Activated CD8-positive, alpha-beta memory T cell treated with anti-CD3 and anti-CD28 coated beads for 36 hours (primary cell): ENCODE data around the gene DSTN. TPM values are rescaled to one million over a fixed set of nuclear protein-coding genes. Genes with fewer than 3 reads are reported as not detected.

Source experiments
- CTCF ChIA-PET: fragments of 350-600 bp; sonication (Branson Sonifier 250); formaldehyde crosslinking; loops from one replicate; lab custom pipeline; 2021; ENCODE audit warnings: antibody characterized with exemption; lab: Charles Lee
- POLR2A ChIA-PET: fragments of 350-600 bp; sonication (Branson Sonifier 250); formaldehyde crosslinking; loops from one replicate; lab custom pipeline; 2021; ENCODE audit warnings: antibody characterized with exemption; lab: Charles Lee
- total RNA-seq, 2 experiments: library from RNA; stranded (reverse); gene quantifications; one replicate each; pipeline ENCODE4 v1.2.3, GENCODE V29; 2021

DSTN gene
- total RNA-seq, 2 experiments from 2014 or later = 72.8 to 75.3 TPM

DNA sequence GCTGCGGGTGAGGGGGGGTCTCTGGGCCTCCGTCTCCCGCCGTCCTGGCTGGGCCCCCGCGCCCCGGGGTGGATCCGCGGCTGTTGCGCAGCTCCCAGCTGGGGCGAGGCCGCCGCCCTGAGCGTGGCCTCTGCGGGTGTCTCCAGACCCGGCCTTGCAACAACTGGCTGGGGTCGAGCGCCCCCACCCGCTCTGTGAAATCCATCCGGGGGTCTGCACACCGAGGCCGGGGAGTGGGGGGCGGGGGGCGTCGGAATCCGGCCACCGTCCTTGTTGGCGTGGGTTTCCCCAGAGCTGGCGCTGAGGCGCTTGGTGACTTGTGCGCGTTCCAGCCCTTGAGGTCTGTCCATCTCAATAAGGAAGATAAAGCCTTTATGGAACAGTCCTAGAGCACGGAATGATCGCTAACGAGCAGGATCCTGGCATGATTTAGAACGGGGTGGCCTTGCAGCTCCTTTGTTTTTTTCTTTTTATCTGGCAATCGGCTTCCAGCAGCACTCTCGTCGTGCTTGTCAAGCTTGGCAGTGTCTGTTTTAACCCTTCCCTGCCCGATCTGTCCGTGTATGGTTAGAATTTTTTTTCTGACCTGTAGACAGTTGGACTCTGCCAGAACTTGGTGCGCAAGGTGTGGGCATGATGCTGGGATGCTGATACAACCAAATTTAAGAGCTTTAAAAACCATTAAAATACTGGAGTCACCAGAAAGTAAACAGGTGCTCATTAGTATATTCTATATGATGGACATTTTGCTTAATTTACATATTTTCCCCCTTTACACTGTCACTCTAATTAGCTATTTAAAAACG, 675 bp downstream of the DSTN start:
- ChIA-PET CTCF (interaction anchor here (0.7 to 2.3 kb wide), 8 partner anchors 9 to 112 kb away, joined by 3 to 13 read pairs (median 4); partner anchors contain the start of gene RRBP1), POLR2A (interaction anchor here (0.5 to 1.7 kb wide), 10 partner anchors 10 to 399 kb away, joined by 3 to 5 read pairs (median 4); partner anchors contain the start of genes BFSP1, MGME1, RRBP1 and SNX5)

DNA sequence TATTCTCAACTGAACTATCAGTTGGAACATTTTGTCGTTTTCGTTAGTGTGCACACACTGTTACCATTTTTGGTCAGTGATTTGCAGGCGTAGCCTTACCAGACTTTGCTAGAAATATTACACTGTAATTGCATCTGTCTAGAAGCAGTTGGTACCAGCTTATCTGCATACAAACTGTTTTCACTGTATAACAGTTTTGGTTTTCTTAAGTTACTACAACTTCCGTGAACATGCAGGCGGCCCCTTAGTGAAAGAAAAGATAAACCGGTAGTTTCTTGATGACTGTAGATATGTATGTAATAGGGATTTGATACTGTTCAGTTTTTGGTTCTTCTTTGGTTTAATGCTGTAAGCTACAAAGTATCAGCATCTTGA, 1.3 kb downstream of the DSTN start:
- ChIA-PET CTCF (interaction anchor here (0.8 to 2.3 kb wide), 6 partner anchors 8 to 111 kb away, joined by 3 to 13 read pairs (median 6); partner anchors contain the start of gene RRBP1), POLR2A (interaction anchor here (0.5 to 1.7 kb wide), 4 partner anchors 10 to 95 kb away, joined by 3 to 5 read pairs (median 4); no protein-coding TSS in a partner anchor)

DNA sequence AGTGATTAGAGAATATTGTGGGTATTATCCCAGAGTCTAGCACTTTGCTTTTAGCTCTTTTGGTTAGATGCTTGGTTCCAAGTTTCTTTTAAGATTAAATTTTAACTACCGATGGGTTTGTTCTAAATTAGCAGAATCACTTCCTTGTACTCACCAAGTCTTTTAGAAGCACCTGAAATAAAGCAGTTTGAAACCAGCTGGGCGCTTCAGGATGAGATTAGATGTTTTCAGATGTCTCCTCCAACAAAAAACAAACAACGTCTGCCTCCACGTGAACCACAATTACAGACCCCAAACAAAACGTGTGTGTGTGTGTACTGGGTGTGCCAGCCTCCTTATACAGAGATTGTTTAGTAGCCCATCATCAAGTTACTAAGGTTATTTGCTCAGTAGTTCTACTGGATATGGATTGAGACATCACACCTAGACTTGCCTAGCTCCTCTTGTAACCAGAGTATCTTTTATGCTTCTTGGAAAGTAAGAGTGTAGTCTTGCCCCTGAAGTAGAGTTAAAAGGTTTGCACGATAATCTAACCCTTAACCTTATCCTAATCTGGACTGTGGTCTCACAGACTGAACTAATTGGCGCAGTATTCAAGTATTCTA, 2.3 kb downstream of the DSTN start:
- CTCF ChIA-PET = interaction anchor here (2.3 kb wide), 1 partner anchor 67 kb away, joined by 13 read pairs; no protein-coding TSS in a partner anchor
- POLR2A ChIA-PET = no interaction called here

DNA sequence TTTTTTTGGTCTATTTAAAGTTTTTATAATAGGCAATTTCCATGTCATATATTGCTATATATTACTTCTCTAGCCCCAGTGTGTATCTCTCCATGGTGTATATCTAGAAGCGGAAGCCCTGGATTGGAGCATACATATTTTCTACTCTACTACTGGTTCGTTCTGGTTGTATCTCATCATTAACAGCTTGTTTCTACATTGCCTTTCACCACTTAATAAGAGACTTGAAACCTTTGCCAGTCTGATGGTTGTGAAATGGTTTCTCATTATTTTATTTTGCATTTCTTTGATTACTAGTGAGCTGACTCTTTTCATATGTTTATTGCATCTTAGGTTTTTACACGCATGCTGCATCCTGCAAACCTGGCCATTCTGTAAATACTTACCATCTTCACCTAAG, 3.6 kb downstream of the DSTN start:
- CTCF ChIA-PET = no interaction called here
- POLR2A ChIA-PET = interaction anchor here (0.6 kb wide), 1 partner anchor 484 kb away, joined by 3 read pairs; the partner anchor contains the start of gene OVOL2

DNA sequence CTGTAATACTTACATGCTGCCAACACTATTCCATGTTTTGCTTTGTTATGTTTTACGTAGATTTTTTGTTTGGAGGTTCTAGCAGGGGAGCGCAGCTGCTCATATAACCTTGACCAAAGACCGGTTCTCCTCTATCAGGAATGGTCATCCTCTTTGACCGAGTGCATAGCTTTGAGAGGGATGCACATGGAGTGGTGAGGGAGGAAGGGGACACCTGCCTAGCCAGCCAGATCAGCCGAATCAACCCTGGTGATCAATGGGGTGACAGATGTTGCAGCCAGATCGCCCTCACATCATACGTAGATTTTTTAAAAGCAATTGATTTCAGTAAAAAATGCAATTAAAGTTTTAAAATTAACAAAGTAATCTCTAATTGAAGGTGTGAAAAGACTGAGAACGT, 6.3 kb downstream of the DSTN start:
- ChIA-PET POLR2A (no interaction called here), CTCF (no interaction called here)

DNA sequence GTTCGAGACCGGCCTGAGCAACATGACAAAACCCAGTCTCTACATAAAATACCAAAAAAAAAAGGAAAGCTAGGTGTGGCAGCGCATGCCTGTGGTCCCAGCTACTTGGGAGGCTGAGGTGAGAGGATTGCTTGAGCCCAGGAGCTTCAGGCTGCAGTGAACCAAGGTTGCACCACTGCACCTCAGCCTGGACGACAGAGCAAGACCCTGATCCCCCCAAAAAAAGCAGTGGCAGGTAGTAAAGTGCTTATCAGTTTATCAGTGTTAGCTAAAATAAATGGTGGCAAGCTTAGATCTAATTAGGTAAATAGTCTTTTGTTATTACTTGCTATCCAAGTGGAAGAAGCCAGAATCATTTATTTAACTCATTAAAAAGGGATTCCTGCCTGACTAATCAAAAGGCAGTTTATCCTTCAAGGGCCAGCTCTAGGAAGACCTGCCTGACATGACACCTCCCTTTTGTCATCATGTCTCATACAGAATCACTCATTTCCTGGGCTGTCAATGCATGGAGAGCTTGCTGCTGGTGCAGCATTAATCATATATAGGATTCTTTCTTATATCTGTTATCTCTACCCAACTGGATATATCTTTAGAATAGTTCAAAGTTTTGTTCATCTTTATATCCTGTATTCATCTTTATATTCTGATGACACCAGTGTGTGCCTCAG, 9.6 kb downstream of the DSTN start:
- ChIA-PET POLR2A (interaction anchor here (0.6 kb wide), 2 partner anchors 12 to 386 kb away, joined by 3 to 7 read pairs; no protein-coding TSS in a partner anchor), CTCF (interaction anchor here (1.7 to 2.1 kb wide), 2 partner anchors 9 to 38 kb away, joined by 5 to 7 read pairs; partner anchors contain the start of gene DSTN)

DNA sequence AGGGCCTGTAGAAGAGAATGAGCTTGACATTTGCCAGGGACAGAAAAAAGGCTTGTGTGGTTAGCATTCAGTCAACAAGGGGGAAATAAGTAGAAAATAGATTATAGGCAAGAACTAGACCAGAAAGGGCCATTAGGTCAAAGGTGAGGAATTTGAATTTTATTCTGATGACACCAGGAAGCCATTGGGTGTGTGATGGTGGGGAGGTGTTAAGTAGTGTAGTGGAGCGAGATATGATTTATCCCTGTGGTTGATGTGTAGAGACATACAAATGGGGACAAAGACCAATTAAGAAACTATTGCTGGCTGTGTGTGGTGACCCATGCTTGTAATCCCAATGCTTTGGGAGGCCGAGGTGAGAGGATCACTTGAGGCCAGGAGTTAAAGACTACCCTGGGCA, 11.0 kb downstream of the DSTN start:
- POLR2A ChIA-PET = no interaction called here

DNA sequence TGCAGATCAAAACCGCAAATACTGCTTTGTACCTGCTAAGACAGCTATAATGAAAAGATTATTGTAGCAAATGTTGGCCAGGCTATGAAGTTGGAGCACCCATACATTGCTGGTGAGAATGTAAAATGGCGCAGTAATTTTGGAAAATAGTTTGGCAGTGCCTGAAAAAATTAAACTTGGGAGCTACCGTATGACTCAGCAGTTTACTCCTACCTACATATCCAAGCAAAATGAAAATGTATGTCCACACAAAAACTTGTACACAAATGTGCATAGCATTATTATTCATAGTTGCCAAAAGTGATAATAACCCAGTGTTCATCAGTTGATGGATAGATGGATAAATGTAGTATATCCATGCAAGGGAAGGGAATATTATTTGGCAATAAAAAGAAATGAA, 13.3 kb downstream of the DSTN start:
- ChIA-PET POLR2A (no interaction called here), CTCF (no interaction called here)

More for the DNA sequence above, 11.0 kb downstream of the DSTN start:
- CTCF ChIA-PET = no interaction called here

DNA sequence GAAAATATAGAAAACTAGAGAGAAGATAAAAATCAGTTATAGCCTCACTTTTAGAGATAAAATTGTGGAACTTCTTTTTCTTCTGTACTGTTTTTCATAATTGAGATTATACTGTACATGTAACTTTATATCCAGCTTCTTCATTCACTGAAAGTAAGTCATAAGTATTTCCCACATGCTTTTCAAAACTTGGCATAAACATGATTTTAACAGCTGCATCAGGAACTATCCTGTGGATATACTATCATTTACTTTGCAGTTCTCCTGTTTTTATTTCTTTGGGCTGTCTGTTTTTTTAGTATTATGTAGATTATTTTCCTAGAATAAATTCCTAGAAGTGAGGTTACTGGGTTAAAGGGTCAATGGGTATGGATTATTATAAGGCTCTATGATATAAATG, 14.8 kb downstream of the DSTN start:
- POLR2A ChIA-PET = no interaction called here
- CTCF ChIA-PET = interaction anchor here (0.7 kb wide), 1 partner anchor 1121 kb away, joined by 5 read pairs; no protein-coding TSS in a partner anchor

DNA sequence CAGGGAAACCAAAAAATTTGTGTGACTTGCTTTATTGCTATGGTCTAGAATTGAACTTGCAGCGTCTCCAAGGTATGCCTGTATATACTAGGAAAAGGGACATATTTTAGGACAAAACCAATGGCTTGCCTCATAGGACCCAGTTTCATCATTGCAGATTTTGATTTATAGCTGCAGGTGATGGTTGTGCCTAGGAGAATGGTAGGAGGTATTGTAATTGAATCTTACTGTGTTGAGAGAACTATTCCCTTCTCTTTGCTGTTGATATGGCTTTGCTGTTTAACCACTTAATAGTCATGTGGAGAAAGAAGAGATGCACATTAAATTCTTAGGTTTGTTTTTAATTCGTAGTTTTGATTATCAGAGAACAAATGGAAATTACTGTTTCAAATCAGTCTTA, 16.4 kb downstream of the DSTN start:
- CTCF ChIA-PET = no interaction called here
- POLR2A ChIA-PET = no interaction called here

DNA sequence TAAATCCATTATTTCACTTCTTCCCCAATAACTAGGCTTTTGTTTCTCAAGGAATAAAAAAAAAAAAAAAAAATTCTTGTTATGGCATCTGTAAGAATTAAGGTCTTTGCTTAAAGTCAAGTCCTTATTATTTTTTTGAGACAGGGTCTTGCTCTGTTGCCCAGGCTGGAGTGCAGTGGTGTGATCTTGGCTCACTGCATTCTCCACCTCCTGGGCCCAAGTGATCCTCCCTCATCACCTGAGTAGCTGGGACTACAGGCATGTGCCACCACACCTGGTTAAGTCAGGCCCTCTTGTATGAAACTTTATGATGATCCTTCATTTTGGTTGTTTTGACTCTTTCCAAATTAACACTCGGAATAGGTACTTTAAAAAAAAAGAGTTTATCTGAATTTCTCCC, 17.3 kb downstream of the DSTN start:
- CTCF ChIA-PET = no interaction called here
- POLR2A ChIA-PET = no interaction called here

DNA sequence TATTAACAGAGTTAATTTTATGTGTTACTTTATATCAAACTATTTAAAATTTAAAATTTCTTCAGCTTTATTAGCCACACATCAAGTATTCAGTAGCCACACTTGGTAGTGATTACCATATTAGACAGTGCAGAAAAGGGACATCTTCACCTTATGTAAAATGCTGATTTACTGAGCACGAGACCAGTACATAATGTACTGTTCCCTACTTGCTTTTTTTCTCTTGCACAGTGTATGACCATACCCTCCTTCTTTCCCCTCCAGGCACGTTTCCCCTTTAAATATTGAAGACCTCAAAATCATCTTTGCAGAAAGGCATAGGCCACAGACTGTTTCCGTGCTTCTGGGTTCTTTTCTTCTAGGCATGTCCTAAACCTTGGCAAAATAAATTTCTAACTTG, 17.9 kb downstream of the DSTN start:
- ChIA-PET CTCF (no interaction called here), POLR2A (no interaction called here)

DNA sequence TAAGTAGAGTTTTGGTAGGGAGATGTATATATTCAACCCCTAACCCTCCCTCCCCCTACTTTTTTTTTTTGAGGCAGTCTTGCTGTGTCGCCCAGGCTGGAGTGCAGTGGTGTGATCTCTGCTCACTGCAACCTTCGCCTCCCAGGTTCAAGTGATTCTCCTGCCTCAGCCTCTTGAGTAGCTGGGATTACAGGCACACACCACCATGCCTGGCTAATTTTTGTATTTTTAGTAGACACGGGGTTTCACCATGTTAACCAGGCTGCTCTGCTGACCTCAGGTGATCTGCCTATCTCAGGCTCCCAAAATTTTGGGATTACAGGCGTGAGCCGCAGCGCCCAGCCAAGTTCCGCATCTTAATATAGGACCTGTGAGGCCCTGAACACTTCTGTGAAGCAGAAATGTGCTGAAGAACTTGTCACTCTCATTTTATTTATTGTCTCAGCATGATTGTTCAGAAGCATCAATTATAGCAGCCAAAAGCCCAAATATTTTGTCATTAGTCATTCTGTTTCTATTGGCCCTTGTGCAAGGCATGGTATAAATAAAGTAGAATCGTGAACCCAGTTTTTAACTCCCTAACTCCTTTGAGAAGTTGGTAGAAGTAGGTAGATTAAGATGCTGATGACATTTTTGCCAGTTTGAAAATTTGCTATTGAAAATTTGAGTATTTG, 19.4 kb downstream of the DSTN start:
- POLR2A ChIA-PET = no interaction called here
- CTCF ChIA-PET = interaction anchor here (0.6 kb wide), 1 partner anchor 121 kb away, joined by 4 read pairs; no protein-coding TSS in a partner anchor

DNA sequence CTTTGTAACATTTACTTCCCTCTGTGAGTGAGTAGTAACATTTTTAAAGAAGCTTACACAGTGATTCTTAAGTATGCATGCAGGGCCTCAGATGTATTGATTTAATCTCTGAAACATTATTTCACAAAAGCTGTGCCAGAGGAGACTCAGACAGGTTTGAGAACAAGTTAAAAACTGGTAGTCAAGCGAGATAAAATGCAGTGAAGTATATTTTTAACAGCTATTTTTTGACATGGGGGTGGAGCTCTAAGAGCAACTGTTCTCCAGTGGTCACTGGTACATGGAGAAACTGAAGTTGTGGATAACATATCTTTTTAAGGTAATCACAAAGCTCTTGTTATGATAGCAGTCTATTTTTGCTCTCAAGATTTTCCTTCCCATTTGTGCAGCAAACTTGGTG, 20.4 kb downstream of the DSTN start:
- ChIA-PET CTCF (no interaction called here), POLR2A (no interaction called here)

DNA sequence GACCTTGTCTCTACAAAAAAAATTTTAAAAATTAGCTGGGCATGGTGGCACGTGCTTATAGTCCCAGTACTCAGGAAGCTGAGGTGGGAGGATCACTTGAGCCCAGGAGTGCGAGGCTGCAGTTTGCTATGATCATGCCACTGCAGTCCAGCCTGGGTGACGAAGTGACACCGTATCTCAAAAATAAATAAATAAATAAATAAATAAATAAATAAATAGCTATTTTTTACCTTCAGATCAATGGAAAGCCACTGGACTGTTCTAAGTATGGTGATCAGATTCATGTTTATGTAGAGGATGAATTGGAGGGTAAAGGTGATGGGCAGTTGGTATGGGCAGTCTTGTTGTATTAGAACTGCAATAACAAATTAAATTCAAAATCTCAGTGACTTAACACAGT, 24.0 kb downstream of the DSTN start:
- CTCF ChIA-PET = no interaction called here
- POLR2A ChIA-PET = no interaction called here

DNA sequence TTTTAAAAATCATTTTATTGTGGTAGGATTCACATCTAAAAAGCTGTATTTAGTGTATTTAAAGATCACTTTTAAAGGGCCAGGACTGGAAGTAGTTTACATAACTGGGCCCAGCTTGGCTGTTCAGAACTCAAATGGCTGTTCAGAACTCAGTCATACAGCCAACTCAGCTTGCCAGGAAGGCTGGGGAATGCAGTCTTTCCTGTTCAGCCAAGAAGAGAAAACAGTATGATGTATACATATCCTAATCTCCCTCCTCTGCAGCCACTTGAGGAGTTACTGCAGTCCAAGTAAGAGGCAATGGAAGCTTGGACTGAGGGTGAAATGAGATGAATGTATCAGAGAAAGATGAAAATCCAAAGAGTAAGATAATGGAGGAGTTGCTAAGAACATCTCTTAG, 24.6 kb downstream of the DSTN start:
- POLR2A ChIA-PET = no interaction called here
- CTCF ChIA-PET = no interaction called here

DNA sequence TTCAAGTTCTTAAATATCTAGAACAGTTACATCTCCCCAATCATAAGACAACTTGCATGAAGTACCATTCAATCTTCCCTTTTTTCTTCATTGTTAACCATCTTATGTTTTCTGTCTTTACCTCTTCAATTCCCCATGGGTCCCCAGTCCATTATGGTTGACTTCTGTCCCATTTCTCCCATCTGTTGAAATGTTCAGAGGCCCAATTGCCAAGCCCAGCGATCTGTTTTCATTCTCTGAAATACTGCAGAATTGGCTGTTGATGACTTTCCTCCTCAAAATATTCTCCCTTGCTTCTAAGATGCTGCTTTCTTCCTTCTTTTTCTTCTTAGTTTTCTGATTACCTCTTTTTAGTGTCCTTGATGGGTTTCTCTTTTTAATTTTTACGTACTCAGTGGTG, 26.0 kb downstream of the DSTN start:
- CTCF ChIA-PET = no interaction called here

DNA sequence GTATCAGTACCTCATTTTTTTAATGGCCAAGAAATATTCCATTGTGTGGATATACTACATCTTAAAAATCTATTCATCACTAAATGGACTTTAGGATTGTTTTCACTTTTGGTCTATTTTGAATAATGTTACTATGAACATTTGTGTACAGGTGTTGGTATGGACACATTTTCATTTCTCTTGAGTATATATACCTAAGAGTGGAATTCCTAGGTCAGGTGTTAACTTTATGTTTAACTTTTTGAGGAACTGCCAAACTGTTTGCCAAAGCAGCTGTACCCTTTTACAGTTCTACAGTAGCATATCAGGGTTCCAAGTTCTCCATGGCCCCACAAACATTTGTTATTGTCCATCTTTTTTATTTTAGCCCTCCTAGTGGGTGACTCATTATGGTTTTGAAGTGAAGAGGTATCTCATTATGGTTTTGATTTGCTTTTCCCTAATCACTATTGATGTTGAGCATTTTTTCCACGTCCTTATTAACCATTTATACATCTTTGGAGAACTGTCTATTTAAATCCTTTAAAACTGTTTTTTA, 28.2 kb downstream of the DSTN start:
- ChIA-PET POLR2A (no interaction called here), CTCF (no interaction called here)

More for the DNA sequence above, 26.0 kb downstream of the DSTN start:
- POLR2A ChIA-PET = no interaction called here

DNA sequence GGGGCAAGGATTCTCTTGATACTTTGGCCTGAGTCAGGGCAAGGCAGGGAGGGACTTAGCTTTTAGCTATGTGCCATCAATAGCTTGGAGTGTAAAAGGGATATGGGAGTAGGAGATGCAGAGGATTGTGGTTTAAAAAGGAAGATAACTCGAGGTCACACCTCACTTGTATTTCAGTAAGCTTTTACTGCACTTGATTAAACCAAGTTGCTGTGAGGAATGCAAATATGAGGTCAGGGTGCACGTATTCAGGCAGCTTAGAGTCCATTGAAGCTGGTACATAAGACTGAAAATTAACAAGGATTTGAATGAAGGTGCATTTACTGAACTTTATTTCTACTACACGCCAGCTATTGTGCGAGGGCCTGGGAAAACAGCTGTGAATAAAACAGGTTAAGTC, 32.1 kb downstream of the DSTN start:
- POLR2A ChIA-PET = no interaction called here
- CTCF ChIA-PET = no interaction called here
